Neuronal stem cell (in vitro differentiated cells): ENCODE measurements around the gene GRIA4.
A peak's percentile ranks its signal among the peaks of the same experiment; 100 is the strongest.

Experiments used
- DNase-seq: peaks from one replicate; pipeline ENCODE4 v3.0.0-alpha.2; 2013; ENCODE audit warnings: low spot score
- H2AFZ ChIP-seq: one replicate; pipeline ENCODE4 v1.6.1; 2013; ENCODE audit warnings: mild to moderate bottlenecking, low read length, inconsistent platforms
- H2AK5ac ChIP-seq: 2 replicates; pipeline ENCODE4 v1.6.1; 2013; ENCODE audit warnings: low read depth, mild to moderate bottlenecking, inconsistent platforms, low read length, moderate library complexity, mixed read lengths
- H2BK120ac ChIP-seq: 2 replicates; pipeline ENCODE4 v1.6.1; 2013; ENCODE audit warnings: low read depth, mild to moderate bottlenecking, inconsistent platforms, low read length, moderate library complexity, mixed read lengths
- H2BK12ac ChIP-seq: one replicate; pipeline ENCODE4 v1.6.1; 2013; ENCODE audit warnings: low read length, inconsistent platforms
- H2BK15ac ChIP-seq: 2 replicates; pipeline ENCODE4 v1.6.1; 2013; ENCODE audit warnings: mild to moderate bottlenecking, low read length, inconsistent platforms, mixed read lengths
- H2BK5ac ChIP-seq: one replicate; pipeline ENCODE4 v1.6.1; 2013; ENCODE audit warnings: inconsistent platforms, mild to moderate bottlenecking, low read length, moderate library complexity
- H3K14ac ChIP-seq: one replicate; pipeline ENCODE4 v1.6.1; 2013; ENCODE audit warnings: low read length, inconsistent platforms
- H3K18ac ChIP-seq: 2 replicates; pipeline ENCODE4 v1.6.1; 2013; ENCODE audit warnings: low read length, inconsistent platforms
- H3K23ac ChIP-seq: 2 replicates; pipeline ENCODE4 v1.6.1; 2013; ENCODE audit warnings: low read depth, mild to moderate bottlenecking, mixed read lengths, low read length, inconsistent platforms; ENCODE audit not compliant: poor library complexity
- H3K27ac ChIP-seq: replicated peaks from 3 replicates; pipeline ENCODE4 v1.5.1; 2013; ENCODE audit warnings: low read length, inconsistent platforms
- H3K27me3 ChIP-seq, 3 experiments: 2 replicates each; pipeline ENCODE4 v1.6.1; 2013; ENCODE audit warnings: low read length in 3 of 3, mild to moderate bottlenecking in 2 of 3, inconsistent platforms in 1 of 3, low read depth in 1 of 3, mixed read lengths in 1 of 3, moderate library complexity in 1 of 3; ENCODE audit not compliant: control insufficient read depth in 3 of 3, insufficient read depth in 3 of 3
- H3K36me3 ChIP-seq, 2 donors: replicated peaks in 1 of 2; 2 replicates each; pipeline ENCODE4 v1.6.1; 2013; ENCODE audit warnings: low read length in 2 of 2; ENCODE audit not compliant: control insufficient read depth in 2 of 2, insufficient read depth in 2 of 2
- H3K4ac ChIP-seq: 2 replicates; pipeline ENCODE4 v1.6.1; 2013; ENCODE audit warnings: inconsistent platforms, mild to moderate bottlenecking, low read length, moderate library complexity
- H3K4me1 ChIP-seq, 2 donors: 1 replicate in 1 of 2; 2 replicates in 1 of 2; pipeline ENCODE4 v1.6.1; 2013; ENCODE audit warnings: low read length in 2 of 2, low read depth in 1 of 2; ENCODE audit not compliant: control insufficient read depth in 2 of 2, insufficient read depth in 1 of 2
- H3K4me2 ChIP-seq: one replicate; pipeline ENCODE4 v1.6.1; 2013; ENCODE audit warnings: mild to moderate bottlenecking, low read length, inconsistent platforms; ENCODE audit not compliant: insufficient read depth, poor library complexity, severe bottlenecking
- H3K4me3 ChIP-seq, 2 donors: 2 replicates each; pipeline ENCODE4 v1.5.1; 2013; ENCODE audit warnings: low read length in 2 of 2, mild to moderate bottlenecking in 2 of 2, inconsistent platforms in 1 of 2, moderate library complexity in 1 of 2
- H3K79me1 ChIP-seq: one replicate; pipeline ENCODE4 v1.6.1; 2013; ENCODE audit warnings: low read depth, mild to moderate bottlenecking, inconsistent platforms, low read length, moderate library complexity
- H3K9ac ChIP-seq: one replicate; pipeline ENCODE4 v1.6.1; 2013; ENCODE audit warnings: mild to moderate bottlenecking, low read depth, low read length, inconsistent platforms; ENCODE audit not compliant: poor library complexity
- H3K9me3 ChIP-seq, 2 donors: replicated peaks in 1 of 2; 2 replicates each; pipeline versions ENCODE3 to v1.6.1; 2013; ENCODE audit warnings: low read length in 2 of 2, mild to moderate bottlenecking in 2 of 2, inconsistent platforms in 1 of 2, low read depth in 1 of 2, mixed read lengths in 1 of 2, moderate library complexity in 1 of 2; ENCODE audit not compliant: control insufficient read depth in 2 of 2, insufficient read depth in 1 of 2
- H4K8ac ChIP-seq: one replicate; pipeline ENCODE4 v1.6.1; 2013; ENCODE audit warnings: low read depth, mild to moderate bottlenecking, inconsistent platforms, low read length, moderate library complexity
- H4K91ac ChIP-seq: one replicate; pipeline ENCODE4 v1.6.1; 2013; ENCODE audit warnings: low read length, low read depth, mild to moderate bottlenecking, inconsistent platforms; ENCODE audit not compliant: poor library complexity
- whole genome bisulfite sequencing, 2 donors: extraction: QIAGEN DNeasy Blood & Tissue Kit; methylation state at CpG; one replicate each; pipeline ENCODE4 v1.1.7; 2013; ENCODE audit warnings: missing lambda C conversion rate in 2 of 2, mixed read lengths in 1 of 2; ENCODE audit not compliant: insufficient read length in 2 of 2, insufficient replicate concordance in 1 of 2; ENCODE audit errors: extremely low coverage in 2 of 2; 5-methylcytosine and 5-hydroxymethylcytosine counted together

GRIA4 gene

GRCh38 chr11:106014620-106015019, 404.7 kb downstream of the GRIA4 start:
- Histone ChIP-seq H4K8ac (no peak overlapping the region), H3K27ac (no peak overlapping the region), H3K79me1 (no peaks in the 10 kb centered on the region), H2AFZ (no peak overlapping the region), H3K23ac (no peak overlapping the region), H3K27me3 (no peaks in the 10 kb centered on the region), H2AK5ac (no peak overlapping the region), H3K18ac (no peak overlapping the region), H2BK120ac (no peak overlapping the region), H3K4me2 (no peak overlapping the region), H3K4ac (no peak overlapping the region), H3K14ac (no peak overlapping the region), H2BK12ac (no peak overlapping the region), H3K9me3 (peaks cover 0 to 8% of the 10 kb centered on the region in 2 donors), H4K91ac (no peak overlapping the region), H3K4me3 (no peak overlapping the region), H3K36me3 (peaks cover 5 to 48% of the 10 kb centered on the region in 2 donors), H3K9ac (no peak overlapping the region), H2BK15ac (no peak overlapping the region), H2BK5ac (no peak overlapping the region), H3K4me1 (peaks cover 5 to 13% of the 10 kb centered on the region in 2 donors)
- WGBS, 2 donors = no CpG with 5 or more reads among the region's 2 CpGs
- DNase-seq = no peak

- Histone ChIP-seq H3K14ac (no peak overlapping the region), H3K9me3 (peaks cover 0 to 8% of the 10 kb centered on the region in 2 donors), H3K9ac (no peak overlapping the region), H3K4me1 (peaks cover 5 to 13% of the 10 kb centered on the region in 2 donors), H2BK5ac (no peak overlapping the region), H3K27ac (no peak overlapping the region), H3K79me1 (no peaks in the 10 kb centered on the region), H3K18ac (no peak overlapping the region), H3K4ac (no peak overlapping the region), H3K27me3 (no peaks in the 10 kb centered on the region), H4K91ac (no peak overlapping the region), H3K4me2 (no peak overlapping the region), H4K8ac (no peak overlapping the region), H2BK15ac (no peak overlapping the region), H3K4me3 (no peak overlapping the region), H3K36me3 (peaks cover 2 to 45% of the 10 kb centered on the region in 2 donors), H2BK120ac (no peak overlapping the region), H2AK5ac (no peak overlapping the region), H3K23ac (no peak overlapping the region), H2AFZ (no peak overlapping the region), H2BK12ac (no peak overlapping the region)
- no CpG with 5 or more reads among the region's 2 CpGs for WGBS, 2 donors
- no peak for DNase-seq
These were observed 405.2 kb downstream of the GRIA4 start for GRCh38 chr11:106015066-106015465.

DNA sequence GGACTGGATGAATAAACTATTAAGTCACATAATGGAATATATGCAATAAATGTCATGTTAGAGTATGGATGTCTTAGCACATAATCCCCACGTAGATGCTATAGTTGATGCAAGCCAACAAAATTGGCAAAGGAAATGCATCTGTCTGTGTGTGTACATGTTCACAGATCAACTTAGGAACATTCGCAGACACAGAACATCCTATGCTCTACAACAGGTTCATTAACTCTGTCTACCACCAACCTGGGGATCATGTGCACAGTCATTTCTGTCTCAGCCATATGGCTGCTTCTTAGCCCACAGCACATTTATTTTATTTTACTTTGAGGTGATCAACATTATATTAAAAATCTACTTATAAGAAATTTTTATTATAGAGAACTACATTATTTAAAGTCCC, 407.2 kb downstream of the GRIA4 start:
- Histone ChIP-seq H2AFZ (no peak overlapping the region), H3K27me3 (no peaks in the 10 kb centered on the region), H4K91ac (no peak overlapping the region), H3K14ac (no peak overlapping the region), H2AK5ac (no peak overlapping the region), H3K4me1 (peaks cover 8 to 10% of the 10 kb centered on the region in 2 donors), H3K4me2 (no peak overlapping the region), H3K4ac (no peak overlapping the region), H2BK120ac (no peak overlapping the region), H3K27ac (no peak overlapping the region), H4K8ac (no peak overlapping the region), H3K18ac (no peak overlapping the region), H3K36me3 (peaks cover 2 to 33% of the 10 kb centered on the region in 2 donors), H2BK12ac (no peak overlapping the region), H2BK5ac (no peak overlapping the region), H3K79me1 (peaks cover 3% of the 10 kb centered on the region), H3K9ac (no peak overlapping the region), H3K4me3 (no peak overlapping the region), H3K23ac (no peak overlapping the region), H3K9me3 (peaks cover 0 to 3% of the 10 kb centered on the region in 2 donors), H2BK15ac (no peak overlapping the region)
- no CpG with 5 or more reads among the region's 2 CpGs for WGBS, 2 donors
- DNase-seq = no peak

- peak overlapping the region; percentile 78 for H2BK15ac ChIP-seq
- peak overlapping the region; percentile 98 to 99 for H3K4me3 ChIP-seq
- no peak overlapping the region for H4K91ac ChIP-seq
- no peak for DNase-seq
- H3K27me3 ChIP-seq = no peaks in the 10 kb centered on the region
- no peak overlapping the region for H3K4ac ChIP-seq
- H2BK5ac ChIP-seq = peak overlapping the region; percentile 87
- peak overlapping the region; percentile 97 for H3K9ac ChIP-seq
- no peak overlapping the region for H3K14ac ChIP-seq
- peak overlapping the region; percentile 37 for H2AK5ac ChIP-seq
- H3K18ac ChIP-seq = peak overlapping the region; percentile 98
- peak overlapping the region; percentile 62 for H3K4me2 ChIP-seq
- H3K79me1 ChIP-seq = peaks cover 3% of the 10 kb centered on the region
- H2BK12ac ChIP-seq = no peak overlapping the region
- peak overlapping the region; percentile 99 for H2AFZ ChIP-seq
- no peak overlapping the region for H2BK120ac ChIP-seq
- no CpG with 5 or more reads among the region's 18 CpGs for WGBS, 2 donors
- H3K27ac ChIP-seq = no peak overlapping the region
- H3K23ac ChIP-seq = peak overlapping the region; percentile 91
- no peaks in the 10 kb centered on the region for H3K9me3 ChIP-seq
- peaks cover 2 to 14% of the 10 kb centered on the region in 2 donors for H3K36me3 ChIP-seq
- no peak overlapping the region for H4K8ac ChIP-seq
- H3K4me1 ChIP-seq = peaks cover 5 to 6% of the 10 kb centered on the region in 2 donors
These were observed 411.5 kb downstream of the GRIA4 start for GRCh38 chr11:106021181-106021966.
